Nucleus accumbens (tissue), 56 donors: ENCODE measurements around the gene TIMM13.
"Not testable (repeated sequence)": the region's sequence is repeated elsewhere in the genome, so short reads cannot be mapped to it uniquely, and the experiment has no call there.

ENCODE experiments used
- DNase-seq, 56 donors: peaks; one replicate each; lab custom pipeline; 2025; lab: John Stamatoyannopoulos, UW

The TIMM13 gene

GRCh38 chr19:2432131-2432848, 4.9 kb upstream of the TIMM13 start:
- DNase-seq = no peak

GRCh38 chr19:2431318-2432055, 4.1 kb upstream of the TIMM13 start:
- DNase-seq = no peak

GRCh38 chr19:2429917-2430535, 2.6 kb upstream of the TIMM13 start:
- DNase-seq = no peak

GRCh38 chr19:2428756-2429711, 1.6 kb upstream of the TIMM13 start:
- no peak for DNase-seq

- peak in 16 of 56 donors; percentile 12 to 47 (median 30) for DNase-seq
These were observed 920 bp upstream of the TIMM13 start for GRCh38 chr19:2428321-2428690.

GRCh38 chr19:2426611-2427428, 566 bp downstream of the TIMM13 start:
- peak in 12 of 56 donors; percentile 35 to 54 (median 44) for DNase-seq

GRCh38 chr19:2425622-2426581, 1.5 kb downstream of the TIMM13 start:
- no peak for DNase-seq

GRCh38 chr19:2424686-2425621, 2.4 kb downstream of the TIMM13 start:
- DNase-seq = peak in 12 of 56 donors; percentile 6 to 53 (median 15)

GRCh38 chr19:2423915-2424685, 3.3 kb downstream of the TIMM13 start:
- no peak for DNase-seq

GRCh38 chr19:2423071-2423914, 4.1 kb downstream of the TIMM13 start:
- DNase-seq = no peak

GRCh38 chr19:2421581-2422306, 5.6 kb downstream of the TIMM13 start:
- no peak for DNase-seq

GRCh38 chr19:2420490-2420889, 6.9 kb downstream of the TIMM13 start:
- DNase-seq = no peak

- DNase-seq = no peak
These were observed 7.6 kb downstream of the TIMM13 start for GRCh38 chr19:2419754-2420153.

- no peak for DNase-seq
These were observed 9.4 kb downstream of the TIMM13 start for GRCh38 chr19:2417881-2418406.

GRCh38 chr19:2417436-2417835, 9.9 kb downstream of the TIMM13 start:
- not testable (repeated sequence) for DNase-seq
